ENCODE results near the gene NAIP. TPM values are rescaled to one million over a fixed set of nuclear protein-coding genes. Genes with fewer than 3 reads are reported as not detected.
"Not testable (repeated sequence)": the region's sequence is repeated elsewhere in the genome, so short reads cannot be mapped to it uniquely, and the experiment has no call there.

NAIP gene
- polyA plus RNA-seq (2013, experiment 1 of 2): 1.8 TPM
- polyA plus RNA-seq (2013, experiment 2 of 2): 1.7 TPM

- H4K8ac ChIP-seq (ENCODE audit: low read length); H3K18ac ChIP-seq (ENCODE audit: low read depth in 1 of 2, low read length in 2 of 2); H3K4me1 ChIP-seq (ENCODE audit: control insufficient read depth, insufficient read depth, low read depth, low read length); H3K27me3 ChIP-seq (ENCODE audit: control insufficient read depth in 1 of 2, insufficient read depth in 1 of 2, low read length in 2 of 2); H4K91ac ChIP-seq (ENCODE audit: low read length); H2BK15ac ChIP-seq (ENCODE audit: low read depth, poor library complexity, severe bottlenecking); H3K27ac ChIP-seq (ENCODE audit: low read length, poor library complexity, severe bottlenecking); H2AK5ac ChIP-seq (ENCODE audit: low read length, severe bottlenecking); H3K23ac ChIP-seq (ENCODE audit: low read length in 2 of 2); H2BK5ac ChIP-seq (ENCODE audit: low read depth, low read length, poor library complexity, severe bottlenecking); H2BK12ac ChIP-seq (ENCODE audit: low read length in 2 of 2); H3K36me3 ChIP-seq (ENCODE audit: control insufficient read depth in 1 of 2, insufficient read depth in 2 of 2, low read depth in 1 of 2, low read length in 2 of 2); H3K9ac ChIP-seq (ENCODE audit: low read length); H3K14ac ChIP-seq (ENCODE audit: low read length in 2 of 2); H3K4me3 ChIP-seq (ENCODE audit: insufficient read depth in 1 of 2, low read depth in 1 of 2, low read length in 2 of 2); H3K4me2 ChIP-seq (ENCODE audit: low read length, poor library complexity, severe bottlenecking); DNase-seq; H3K79me1 ChIP-seq (replicated peaks; ENCODE audit: low read length, poor library complexity, severe bottlenecking); H2BK120ac ChIP-seq (ENCODE audit: low read depth, low read length); H3K4ac ChIP-seq (ENCODE audit: low read depth in 1 of 2, low read length in 2 of 2); H2AFZ ChIP-seq (ENCODE audit: low read depth, low read length); H3K9me3 ChIP-seq (ENCODE audit: control insufficient read depth, low read length): not testable (repeated sequence)
- no CpG with 5 or more reads among the region's 8 CpGs for WGBS
Measured at GRCh38 chr5:71025289-71025953, at the start of gene NAIP. TSS of gene NAIP (minus strand) at chr5:71025339. CDS start at chr5:71012915, 12,424 bp downstream.

GRCh38 chr5:71067262-71067928 lies 42.3 kb upstream of the NAIP start, which contains the start of gene GTF2H2:
TSS of gene GTF2H2 (minus strand) at chr5:71067676. CDS start at chr5:71062763, 4,913 bp downstream.
- not testable (repeated sequence) for H3K4me2 ChIP-seq (ENCODE audit: low read length, poor library complexity, severe bottlenecking); H3K23ac ChIP-seq (ENCODE audit: low read length in 2 of 2); H2AFZ ChIP-seq (ENCODE audit: low read depth, low read length); H2BK12ac ChIP-seq (ENCODE audit: low read length in 2 of 2); H3K9ac ChIP-seq (ENCODE audit: low read length); H3K4me1 ChIP-seq (ENCODE audit: control insufficient read depth, insufficient read depth, low read depth, low read length); H2BK5ac ChIP-seq (ENCODE audit: low read depth, low read length, poor library complexity, severe bottlenecking); H3K4ac ChIP-seq (ENCODE audit: low read depth in 1 of 2, low read length in 2 of 2); H3K14ac ChIP-seq (ENCODE audit: low read length in 2 of 2); H3K4me3 ChIP-seq (ENCODE audit: insufficient read depth in 1 of 2, low read depth in 1 of 2, low read length in 2 of 2); H3K9me3 ChIP-seq (ENCODE audit: control insufficient read depth, low read length); H4K91ac ChIP-seq (ENCODE audit: low read length); H3K27me3 ChIP-seq (ENCODE audit: control insufficient read depth in 1 of 2, insufficient read depth in 1 of 2, low read length in 2 of 2); H4K8ac ChIP-seq (ENCODE audit: low read length); H2BK15ac ChIP-seq (ENCODE audit: low read depth, poor library complexity, severe bottlenecking); H2BK120ac ChIP-seq (ENCODE audit: low read depth, low read length); DNase-seq; H3K27ac ChIP-seq (ENCODE audit: low read length, poor library complexity, severe bottlenecking); H3K18ac ChIP-seq (ENCODE audit: low read depth in 1 of 2, low read length in 2 of 2); H3K79me1 ChIP-seq (replicated peaks; ENCODE audit: low read length, poor library complexity, severe bottlenecking); H2AK5ac ChIP-seq (ENCODE audit: low read length, severe bottlenecking); H3K36me3 ChIP-seq (ENCODE audit: control insufficient read depth in 1 of 2, insufficient read depth in 2 of 2, low read depth in 1 of 2, low read length in 2 of 2)
- WGBS: no CpG with 5 or more reads among the region's 46 CpGs

- H3K4me2 ChIP-seq (ENCODE audit: low read length, poor library complexity, severe bottlenecking); H4K91ac ChIP-seq (ENCODE audit: low read length); H3K27ac ChIP-seq (ENCODE audit: low read length, poor library complexity, severe bottlenecking); H2BK5ac ChIP-seq (ENCODE audit: low read depth, low read length, poor library complexity, severe bottlenecking); H2BK120ac ChIP-seq (ENCODE audit: low read depth, low read length); H3K4ac ChIP-seq (ENCODE audit: low read depth in 1 of 2, low read length in 2 of 2); H3K36me3 ChIP-seq (ENCODE audit: control insufficient read depth in 1 of 2, insufficient read depth in 2 of 2, low read depth in 1 of 2, low read length in 2 of 2); H3K4me3 ChIP-seq (ENCODE audit: insufficient read depth in 1 of 2, low read depth in 1 of 2, low read length in 2 of 2); DNase-seq; H3K79me1 ChIP-seq (replicated peaks; ENCODE audit: low read length, poor library complexity, severe bottlenecking); H2BK12ac ChIP-seq (ENCODE audit: low read length in 2 of 2); H3K9me3 ChIP-seq (ENCODE audit: control insufficient read depth, low read length); H2AFZ ChIP-seq (ENCODE audit: low read depth, low read length); H3K27me3 ChIP-seq (ENCODE audit: control insufficient read depth in 1 of 2, insufficient read depth in 1 of 2, low read length in 2 of 2); H4K8ac ChIP-seq (ENCODE audit: low read length); H2AK5ac ChIP-seq (ENCODE audit: low read length, severe bottlenecking); H3K4me1 ChIP-seq (ENCODE audit: control insufficient read depth, insufficient read depth, low read depth, low read length); H2BK15ac ChIP-seq (ENCODE audit: low read depth, poor library complexity, severe bottlenecking); H3K18ac ChIP-seq (ENCODE audit: low read depth in 1 of 2, low read length in 2 of 2); H3K14ac ChIP-seq (ENCODE audit: low read length in 2 of 2); H3K9ac ChIP-seq (ENCODE audit: low read length); H3K23ac ChIP-seq (ENCODE audit: low read length in 2 of 2): not testable (repeated sequence)
- no CpG with 5 or more reads among the region's 1 CpG for WGBS
Measured at GRCh38 chr5:71061322-71061721, 36.2 kb upstream of the NAIP start.

- H2BK15ac ChIP-seq (ENCODE audit: low read depth, poor library complexity, severe bottlenecking); H3K18ac ChIP-seq (ENCODE audit: low read depth in 1 of 2, low read length in 2 of 2); H2BK5ac ChIP-seq (ENCODE audit: low read depth, low read length, poor library complexity, severe bottlenecking); H3K27me3 ChIP-seq (ENCODE audit: control insufficient read depth in 1 of 2, insufficient read depth in 1 of 2, low read length in 2 of 2); H2AK5ac ChIP-seq (ENCODE audit: low read length, severe bottlenecking); H3K4me2 ChIP-seq (ENCODE audit: low read length, poor library complexity, severe bottlenecking); H3K23ac ChIP-seq (ENCODE audit: low read length in 2 of 2); H3K9me3 ChIP-seq (ENCODE audit: control insufficient read depth, low read length); H3K14ac ChIP-seq (ENCODE audit: low read length in 2 of 2); H3K9ac ChIP-seq (ENCODE audit: low read length); H3K4me3 ChIP-seq (ENCODE audit: insufficient read depth in 1 of 2, low read depth in 1 of 2, low read length in 2 of 2); H3K27ac ChIP-seq (ENCODE audit: low read length, poor library complexity, severe bottlenecking); H2AFZ ChIP-seq (ENCODE audit: low read depth, low read length); H4K91ac ChIP-seq (ENCODE audit: low read length); H2BK120ac ChIP-seq (ENCODE audit: low read depth, low read length); H3K4ac ChIP-seq (ENCODE audit: low read depth in 1 of 2, low read length in 2 of 2); H3K4me1 ChIP-seq (ENCODE audit: control insufficient read depth, insufficient read depth, low read depth, low read length); H4K8ac ChIP-seq (ENCODE audit: low read length); H2BK12ac ChIP-seq (ENCODE audit: low read length in 2 of 2); DNase-seq; H3K79me1 ChIP-seq (replicated peaks; ENCODE audit: low read length, poor library complexity, severe bottlenecking); H3K36me3 ChIP-seq (ENCODE audit: control insufficient read depth in 1 of 2, insufficient read depth in 2 of 2, low read depth in 1 of 2, low read length in 2 of 2): not testable (repeated sequence)
- no CpG with 5 or more reads among the region's 3 CpGs for WGBS
Measured at GRCh38 chr5:71059426-71059825, 34.3 kb upstream of the NAIP start.

Measured in mesenchymal stem cell (in vitro differentiated cells and primary cell).